Stomach smooth muscle (tissue), 2 donors: ENCODE results near the gene TNFRSF11A.

ENCODE experiments used
- H3K27ac ChIP-seq: one replicate; pipeline ENCODE4 v1.7.0; 2013; ENCODE audit warnings: mild to moderate bottlenecking, low read length, inconsistent platforms
- H3K27me3 ChIP-seq, 2 donors: one replicate each; pipeline ENCODE4 v1.7.0; 2013; ENCODE audit warnings: low read length in 2 of 2; ENCODE audit not compliant: insufficient read depth in 2 of 2, control insufficient read depth in 1 of 2
- H3K36me3 ChIP-seq, 2 donors: one replicate each; pipeline ENCODE4 v1.7.0; 2013; ENCODE audit warnings: low read length in 2 of 2; ENCODE audit not compliant: control insufficient read depth in 2 of 2, insufficient read depth in 2 of 2
- H3K4me1 ChIP-seq: one replicate; pipeline ENCODE4 v1.7.0; 2013; ENCODE audit warnings: low read length; ENCODE audit not compliant: control insufficient read depth, insufficient read depth
- H3K4me3 ChIP-seq, 2 donors: one replicate each; pipeline ENCODE4 v1.7.0; 2013; ENCODE audit warnings: low read length in 2 of 2
- H3K9ac ChIP-seq, 2 donors: one replicate each; pipeline ENCODE4 v1.7.0; 2013; ENCODE audit warnings: low read length in 2 of 2, mild to moderate bottlenecking in 1 of 2
- H3K9me3 ChIP-seq, 2 donors: one replicate each; pipeline ENCODE4 v1.7.0; 2013; ENCODE audit warnings: low read length in 2 of 2; ENCODE audit not compliant: control insufficient read depth in 2 of 2
- donor health status: healthy.
- donor health status: Pancreatic carcinoma.

The TNFRSF11A gene

DNA sequence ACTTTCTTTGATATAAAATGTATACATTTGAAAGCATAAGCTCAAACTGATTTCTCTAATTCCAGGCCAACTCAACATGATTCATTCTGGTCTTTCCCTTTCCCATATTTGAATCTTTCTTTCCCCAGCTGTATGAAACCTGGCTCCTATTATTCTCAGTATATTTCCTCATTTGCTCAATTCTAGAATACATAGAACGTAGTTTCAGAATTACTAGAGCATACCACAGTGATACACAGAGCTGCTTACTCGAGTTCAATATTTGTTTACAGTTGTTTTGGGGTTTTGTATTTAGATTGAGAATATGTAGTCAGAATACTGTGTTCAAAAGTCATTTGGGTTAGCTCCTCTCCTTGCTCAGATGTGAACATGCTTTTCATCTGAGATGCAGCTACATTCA is 43.0 kb downstream of the TNFRSF11A start:
- no peaks in the 10 kb centered on the region for H3K27me3 ChIP-seq

DNA sequence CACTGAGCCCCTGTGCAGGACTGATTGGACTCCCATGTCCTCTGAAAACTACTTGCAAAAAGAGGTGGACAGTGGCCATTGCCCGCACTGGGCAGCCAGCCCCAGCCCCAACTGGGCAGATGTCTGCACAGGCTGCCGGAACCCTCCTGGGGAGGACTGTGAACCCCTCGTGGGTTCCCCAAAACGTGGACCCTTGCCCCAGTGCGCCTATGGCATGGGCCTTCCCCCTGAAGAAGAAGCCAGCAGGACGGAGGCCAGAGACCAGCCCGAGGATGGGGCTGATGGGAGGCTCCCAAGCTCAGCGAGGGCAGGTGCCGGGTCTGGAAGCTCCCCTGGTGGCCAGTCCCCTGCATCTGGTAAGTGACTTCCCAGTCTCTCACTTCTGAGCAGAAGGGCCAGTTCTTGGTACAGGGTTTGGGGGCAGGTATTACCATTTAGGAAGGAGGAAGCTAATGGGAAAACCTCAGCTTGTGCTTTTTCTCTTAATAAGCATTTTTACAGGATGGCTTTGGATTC is 44.1 kb downstream of the TNFRSF11A start:
- Histone ChIP-seq H3K36me3 (no peaks in the 10 kb centered on the region), H3K4me1 (no peaks in the 10 kb centered on the region), H3K27ac (no peak overlapping the region), H3K9ac (no peak overlapping the region), H3K4me3 (no peak overlapping the region), H3K9me3 (no peaks in the 10 kb centered on the region), H3K27me3 (no peaks in the 10 kb centered on the region)

More for the DNA sequence above, 43.0 kb downstream of the TNFRSF11A start:
- H3K4me3 ChIP-seq: no peak overlapping the region
- H3K4me1 ChIP-seq: no peaks in the 10 kb centered on the region
- no peaks in the 10 kb centered on the region for H3K9me3 ChIP-seq
- no peak overlapping the region for H3K9ac ChIP-seq
- H3K27ac ChIP-seq: no peak overlapping the region
- no peaks in the 10 kb centered on the region for H3K36me3 ChIP-seq

GRCh38 chr18:62370366-62370765 is 45.3 kb downstream of the TNFRSF11A start:
- no peaks in the 10 kb centered on the region for H3K27me3 ChIP-seq

GRCh38 chr18:62371436-62371835 is 46.3 kb downstream of the TNFRSF11A start:
- Histone ChIP-seq H3K4me1 (no peaks in the 10 kb centered on the region), H3K9ac (no peak overlapping the region), H3K36me3 (no peaks in the 10 kb centered on the region), H3K4me3 (no peak overlapping the region), H3K27me3 (no peaks in the 10 kb centered on the region), H3K27ac (no peak overlapping the region), H3K9me3 (no peaks in the 10 kb centered on the region)

More at GRCh38 chr18:62370366-62370765, 45.3 kb downstream of the TNFRSF11A start:
- no peak overlapping the region for H3K9ac ChIP-seq
- no peaks in the 10 kb centered on the region for H3K4me1 ChIP-seq
- no peaks in the 10 kb centered on the region for H3K36me3 ChIP-seq
- H3K9me3 ChIP-seq: no peaks in the 10 kb centered on the region
- H3K4me3 ChIP-seq: no peak overlapping the region
- no peak overlapping the region for H3K27ac ChIP-seq

GRCh38 chr18:62372156-62372555 is 47.0 kb downstream of the TNFRSF11A start:
- Histone ChIP-seq H3K9me3 (no peaks in the 10 kb centered on the region), H3K4me1 (no peaks in the 10 kb centered on the region), H3K9ac (no peak overlapping the region), H3K36me3 (no peaks in the 10 kb centered on the region), H3K27me3 (no peaks in the 10 kb centered on the region), H3K4me3 (no peak overlapping the region), H3K27ac (no peak overlapping the region)

DNA sequence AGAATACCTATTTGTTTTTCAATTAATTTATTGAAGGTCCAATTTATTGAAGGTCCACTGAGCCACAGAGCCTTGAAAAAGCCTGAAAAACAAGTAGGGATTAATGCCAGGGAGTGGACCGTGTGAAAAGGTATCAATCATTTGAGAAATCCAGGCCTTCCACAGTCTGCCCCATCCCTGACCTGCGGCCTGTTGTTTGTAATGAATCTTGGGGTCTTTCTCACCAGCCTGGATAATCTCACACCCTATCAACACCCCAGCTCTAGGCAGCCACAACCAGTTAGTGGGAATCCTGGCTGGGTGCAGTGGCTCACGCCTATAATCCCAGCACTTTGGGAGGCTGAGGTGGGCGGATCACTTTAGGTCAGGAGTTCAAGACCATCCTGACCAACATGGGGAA is 47.8 kb downstream of the TNFRSF11A start:
- H3K4me1 ChIP-seq: no peaks in the 10 kb centered on the region
- no peaks in the 10 kb centered on the region for H3K36me3 ChIP-seq
- no peak overlapping the region for H3K27ac ChIP-seq
- H3K9ac ChIP-seq: no peak overlapping the region
- no peak overlapping the region for H3K4me3 ChIP-seq
- H3K27me3 ChIP-seq: no peaks in the 10 kb centered on the region
- H3K9me3 ChIP-seq: no peaks in the 10 kb centered on the region

- no peak overlapping the region for H3K4me3 ChIP-seq
- H3K4me1 ChIP-seq: no peaks in the 10 kb centered on the region
- no peaks in the 10 kb centered on the region for H3K36me3 ChIP-seq
- H3K9ac ChIP-seq: no peak overlapping the region
- no peaks in the 10 kb centered on the region for H3K27me3 ChIP-seq
- no peak overlapping the region for H3K27ac ChIP-seq
- no peaks in the 10 kb centered on the region for H3K9me3 ChIP-seq
Measured at GRCh38 chr18:62374410-62374965, 49.4 kb downstream of the TNFRSF11A start.

DNA sequence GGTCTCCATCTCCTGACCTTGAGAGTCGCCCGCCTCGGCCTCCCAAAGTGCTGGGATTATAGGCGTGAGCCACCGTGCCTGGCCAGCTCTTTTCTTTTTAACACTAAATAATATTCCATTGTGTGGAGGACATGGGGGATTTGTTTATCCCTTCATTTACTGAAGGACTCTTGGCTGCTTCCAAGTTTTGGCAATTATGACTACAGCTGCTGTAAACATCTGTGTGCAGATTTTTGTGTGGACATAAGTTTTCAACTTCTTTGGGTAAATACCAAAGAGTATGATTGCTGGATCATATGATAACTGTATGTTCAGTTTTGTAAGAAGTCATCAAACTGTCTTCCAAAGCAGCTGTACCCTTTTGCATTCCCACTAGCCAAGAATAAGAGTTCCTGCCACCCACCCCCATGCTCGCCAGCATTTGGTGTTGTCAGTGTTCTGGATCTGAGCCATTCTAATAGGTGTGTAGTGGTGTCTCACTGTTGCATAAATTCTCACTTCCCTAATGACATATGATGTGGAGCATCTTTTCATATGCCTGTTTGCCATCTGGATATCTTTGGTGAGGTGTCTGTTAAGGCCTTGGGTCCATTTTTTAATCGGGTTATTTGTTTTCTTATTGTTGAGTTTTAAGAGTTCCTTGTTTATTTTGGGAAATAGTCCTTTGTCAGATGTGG is 52.2 kb downstream of the TNFRSF11A start:
- H3K9ac ChIP-seq: no peak overlapping the region

GRCh38 chr18:62379051-62379450 is 53.9 kb downstream of the TNFRSF11A start:
- H3K4me3 ChIP-seq: no peak overlapping the region
- H3K27ac ChIP-seq: no peak overlapping the region
- H3K9ac ChIP-seq: no peak overlapping the region
- H3K9me3 ChIP-seq: no peaks in the 10 kb centered on the region
- no peaks in the 10 kb centered on the region for H3K27me3 ChIP-seq
- no peaks in the 10 kb centered on the region for H3K4me1 ChIP-seq
- H3K36me3 ChIP-seq: no peaks in the 10 kb centered on the region

More for the DNA sequence above, 52.2 kb downstream of the TNFRSF11A start:
- Histone ChIP-seq H3K4me1 (no peaks in the 10 kb centered on the region), H3K4me3 (no peak overlapping the region), H3K36me3 (no peaks in the 10 kb centered on the region), H3K9me3 (no peaks in the 10 kb centered on the region), H3K27ac (no peak overlapping the region), H3K27me3 (no peaks in the 10 kb centered on the region)

DNA sequence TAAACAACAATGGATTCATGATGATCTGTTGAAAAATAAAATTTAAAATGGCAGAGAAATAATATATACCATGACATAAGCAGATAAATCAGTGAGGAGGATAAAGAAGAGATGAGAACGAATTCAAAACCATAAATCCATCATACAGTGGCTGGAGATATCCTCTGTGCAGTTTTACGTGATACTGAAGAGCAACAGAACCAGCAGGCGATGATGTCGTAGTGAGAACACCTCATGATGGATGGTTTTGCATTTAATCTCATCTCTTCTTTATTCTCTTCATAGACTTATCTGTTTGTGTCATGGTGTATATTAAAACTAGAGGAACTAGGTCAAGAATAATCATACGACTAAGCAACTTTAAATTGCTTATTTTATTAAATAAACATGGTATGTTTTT is 56.3 kb downstream of the TNFRSF11A start:
- Histone ChIP-seq H3K27ac (no peak overlapping the region), H3K9me3 (no peaks in the 10 kb centered on the region), H3K36me3 (no peaks in the 10 kb centered on the region), H3K4me1 (no peaks in the 10 kb centered on the region), H3K4me3 (no peak overlapping the region), H3K9ac (no peak overlapping the region), H3K27me3 (peaks cover 0 to 3% of the 10 kb centered on the region in 2 donors)

- H3K9ac ChIP-seq: no peak overlapping the region
- no peaks in the 10 kb centered on the region for H3K4me1 ChIP-seq
- peaks cover 0 to 3% of the 10 kb centered on the region in 2 donors for H3K27me3 ChIP-seq
- H3K9me3 ChIP-seq: no peaks in the 10 kb centered on the region
- no peak overlapping the region for H3K4me3 ChIP-seq
- H3K36me3 ChIP-seq: no peaks in the 10 kb centered on the region
- H3K27ac ChIP-seq: no peak overlapping the region
Measured at GRCh38 chr18:62384068-62384467, 59.0 kb downstream of the TNFRSF11A start.
